Measurements from ENCODE around the gene HYDIN.

Gene HYDIN

DNA sequence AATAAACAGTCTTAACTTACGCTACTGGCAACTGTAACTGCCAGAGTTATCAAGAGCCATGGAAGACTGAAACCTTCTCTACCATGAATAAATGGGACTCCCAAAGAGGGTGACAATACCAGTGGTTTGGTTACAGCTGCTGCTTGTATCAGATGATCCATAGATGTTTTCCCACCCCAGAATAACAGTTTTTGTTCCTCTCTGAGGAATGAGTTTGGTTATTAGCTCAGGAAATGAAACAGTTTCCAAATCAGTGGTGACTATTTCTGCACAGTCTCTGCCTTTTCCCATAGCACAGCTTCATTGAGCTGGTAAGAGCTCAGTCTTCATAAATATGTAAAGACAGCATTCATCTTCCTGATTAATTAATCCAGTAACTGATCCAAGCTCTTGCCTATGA lies 14.0 kb upstream of the HYDIN start:
- Histone ChIP-seq H2AK5ac (ENCODE audit: low read length) (no peak overlapping the region), H3K27me3 (ENCODE audit: insufficient read depth, low read length) (no peaks in the 10 kb centered on the region), H3K27ac (ENCODE audit: low read depth, low read length) (no peak overlapping the region), H3K4me2 (ENCODE audit: low read length) (no peak overlapping the region), H4K91ac (ENCODE audit: low read depth, low read length) (no peak overlapping the region), H3K36me3 (ENCODE audit: control insufficient read depth in 1 of 2, insufficient read depth in 2 of 2, low read length in 2 of 2) (no peaks in the 10 kb centered on the region), H3K18ac (ENCODE audit: low read length) (no peak overlapping the region), H3K4me1 (ENCODE audit: control insufficient read depth in 1 of 2, insufficient read depth in 2 of 2, low read length in 2 of 2) (no peaks in the 10 kb centered on the region), H2BK5ac (ENCODE audit: low read depth, low read length, poor library complexity) (no peak overlapping the region), H3K4me3 (ENCODE audit: low read depth, low read length) (no peak overlapping the region), H2AFZ (ENCODE audit: insufficient read depth, low read length, poor library complexity) (no peak overlapping the region), H4K12ac (ENCODE audit: low read depth, low read length) (no peak overlapping the region), H3K9ac (ENCODE audit: low read length) (no peak overlapping the region), H2BK120ac (ENCODE audit: insufficient read depth, low read length, poor library complexity) (no peak overlapping the region), H3K79me1 (ENCODE audit: low read length) (no peaks in the 10 kb centered on the region), H3K9me3 (ENCODE audit: insufficient read depth, low read depth, low read length) (no peaks in the 10 kb centered on the region), H3K79me2 (ENCODE audit: control insufficient read depth, insufficient read depth, low read length, poor library complexity) (no peaks in the 10 kb centered on the region), H4K8ac (ENCODE audit: low read depth, low read length) (no peak overlapping the region), H2BK12ac (ENCODE audit: low read length) (no peak overlapping the region), H3K4ac (ENCODE audit: low read depth, low read length) (no peak overlapping the region), H3K23ac (ENCODE audit: low read length) (no peak overlapping the region), H3K14ac (ENCODE audit: low read length) (no peak overlapping the region)
- DNase-seq, result no peak
- no CpG with 5 or more reads among the region's 1 CpG for WGBS (ENCODE audit: extremely low coverage, insufficient coverage, insufficient read length)

DNA sequence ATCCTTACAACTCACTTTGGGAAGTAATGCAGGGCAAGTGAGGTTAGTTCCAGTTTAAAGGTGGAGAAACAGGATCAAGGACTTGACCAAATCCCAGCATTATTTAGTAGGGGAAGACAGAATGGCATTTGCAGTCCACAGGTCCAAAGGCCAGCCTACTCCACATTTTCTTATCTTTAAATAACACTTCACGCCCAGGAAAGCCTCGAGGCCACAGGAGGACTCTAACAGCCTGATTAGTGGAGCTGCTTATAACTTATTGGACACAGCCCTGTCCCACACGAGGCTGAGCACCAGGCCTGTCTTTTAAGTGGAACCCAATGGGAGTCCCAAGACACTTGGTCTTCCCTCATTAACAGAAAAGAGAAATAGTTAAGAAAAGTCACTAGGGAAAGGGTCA lies 12.1 kb upstream of the HYDIN start:
- Histone ChIP-seq H3K79me1 (ENCODE audit: low read length) (no peaks in the 10 kb centered on the region), H2BK5ac (ENCODE audit: low read depth, low read length, poor library complexity) (no peak overlapping the region)
- DNase-seq, result no peak

DNA sequence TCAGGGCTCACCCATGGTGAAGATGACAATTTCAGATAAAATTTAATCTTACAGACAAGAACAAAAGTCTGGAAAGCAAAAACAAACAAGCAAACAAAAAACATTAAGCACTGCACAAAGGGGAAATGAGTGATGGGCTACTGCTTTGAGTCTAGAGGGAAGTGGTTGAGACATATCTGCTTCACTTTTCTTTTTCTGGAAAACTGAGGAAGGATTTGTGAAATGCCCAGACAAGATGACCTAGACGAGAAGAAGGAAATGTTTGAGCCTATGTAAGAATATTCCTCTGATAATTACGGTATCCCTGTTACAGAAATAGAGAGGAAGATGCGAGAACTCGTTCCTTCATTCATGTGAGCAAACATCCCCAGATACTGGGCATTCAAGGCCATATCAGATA lies 11.5 kb upstream of the HYDIN start:
- H3K27me3 ChIP-seq (ENCODE audit: insufficient read depth, low read length), result no peaks in the 10 kb centered on the region
- H3K27ac ChIP-seq (ENCODE audit: low read depth, low read length), result no peak overlapping the region
- H3K4ac ChIP-seq (ENCODE audit: low read depth, low read length), result no peak overlapping the region
- H2BK5ac ChIP-seq (ENCODE audit: low read depth, low read length, poor library complexity), result no peak overlapping the region
- H3K9ac ChIP-seq (ENCODE audit: low read length), result no peak overlapping the region
- H3K4me3 ChIP-seq (ENCODE audit: low read depth, low read length), result no peak overlapping the region
- DNase-seq, result no peak
- no peaks in the 10 kb centered on the region for H3K36me3 ChIP-seq (ENCODE audit: control insufficient read depth in 1 of 2, insufficient read depth in 2 of 2, low read length in 2 of 2)
- no peaks in the 10 kb centered on the region for H3K79me2 ChIP-seq (ENCODE audit: control insufficient read depth, insufficient read depth, low read length, poor library complexity)
- H2AK5ac ChIP-seq (ENCODE audit: low read length), result no peak overlapping the region
- H2BK120ac ChIP-seq (ENCODE audit: insufficient read depth, low read length, poor library complexity), result no peak overlapping the region
- no peak overlapping the region for H2AFZ ChIP-seq (ENCODE audit: insufficient read depth, low read length, poor library complexity)
- H3K9me3 ChIP-seq (ENCODE audit: insufficient read depth, low read depth, low read length), result peaks cover 3% of the 10 kb centered on the region
- H3K79me1 ChIP-seq (ENCODE audit: low read length), result no peaks in the 10 kb centered on the region
- no peak overlapping the region for H2BK12ac ChIP-seq (ENCODE audit: low read length)
- H4K12ac ChIP-seq (ENCODE audit: low read depth, low read length), result no peak overlapping the region
- H4K8ac ChIP-seq (ENCODE audit: low read depth, low read length), result no peak overlapping the region
- no peak overlapping the region for H3K14ac ChIP-seq (ENCODE audit: low read length)
- no peak overlapping the region for H3K4me2 ChIP-seq (ENCODE audit: low read length)
- WGBS (ENCODE audit: extremely low coverage, insufficient coverage, insufficient read length), result no CpG with 5 or more reads among the region's 4 CpGs
- H3K18ac ChIP-seq (ENCODE audit: low read length), result no peak overlapping the region
- H3K4me1 ChIP-seq (ENCODE audit: control insufficient read depth in 1 of 2, insufficient read depth in 2 of 2, low read length in 2 of 2), result no peaks in the 10 kb centered on the region
- H3K23ac ChIP-seq (ENCODE audit: low read length), result no peak overlapping the region
- no peak overlapping the region for H4K91ac ChIP-seq (ENCODE audit: low read depth, low read length)

More for the DNA sequence above, 12.1 kb upstream of the HYDIN start:
- H3K79me2 ChIP-seq (ENCODE audit: control insufficient read depth, insufficient read depth, low read length, poor library complexity), result no peaks in the 10 kb centered on the region
- H2AFZ ChIP-seq (ENCODE audit: insufficient read depth, low read length, poor library complexity), result no peak overlapping the region
- no peak overlapping the region for H3K9ac ChIP-seq (ENCODE audit: low read length)
- no peak overlapping the region for H3K23ac ChIP-seq (ENCODE audit: low read length)
- no peak overlapping the region for H3K4me2 ChIP-seq (ENCODE audit: low read length)
- H3K9me3 ChIP-seq (ENCODE audit: insufficient read depth, low read depth, low read length), result no peaks in the 10 kb centered on the region
- no peak overlapping the region for H3K14ac ChIP-seq (ENCODE audit: low read length)
- WGBS (ENCODE audit: extremely low coverage, insufficient coverage, insufficient read length), result no CpG with 5 or more reads among the region's 3 CpGs
- no peak overlapping the region for H2BK12ac ChIP-seq (ENCODE audit: low read length)
- no peak overlapping the region for H4K91ac ChIP-seq (ENCODE audit: low read depth, low read length)
- no peak overlapping the region for H4K8ac ChIP-seq (ENCODE audit: low read depth, low read length)
- H3K4me1 ChIP-seq (ENCODE audit: control insufficient read depth in 1 of 2, insufficient read depth in 2 of 2, low read length in 2 of 2), result no peaks in the 10 kb centered on the region
- H2AK5ac ChIP-seq (ENCODE audit: low read length), result no peak overlapping the region
- no peak overlapping the region for H3K4me3 ChIP-seq (ENCODE audit: low read depth, low read length)
- no peak overlapping the region for H3K18ac ChIP-seq (ENCODE audit: low read length)
- H3K27me3 ChIP-seq (ENCODE audit: insufficient read depth, low read length), result no peaks in the 10 kb centered on the region
- H3K36me3 ChIP-seq (ENCODE audit: control insufficient read depth in 1 of 2, insufficient read depth in 2 of 2, low read length in 2 of 2), result no peaks in the 10 kb centered on the region
- H2BK120ac ChIP-seq (ENCODE audit: insufficient read depth, low read length, poor library complexity), result no peak overlapping the region
- H4K12ac ChIP-seq (ENCODE audit: low read depth, low read length), result no peak overlapping the region
- no peak overlapping the region for H3K27ac ChIP-seq (ENCODE audit: low read depth, low read length)
- H3K4ac ChIP-seq (ENCODE audit: low read depth, low read length), result no peak overlapping the region

DNA sequence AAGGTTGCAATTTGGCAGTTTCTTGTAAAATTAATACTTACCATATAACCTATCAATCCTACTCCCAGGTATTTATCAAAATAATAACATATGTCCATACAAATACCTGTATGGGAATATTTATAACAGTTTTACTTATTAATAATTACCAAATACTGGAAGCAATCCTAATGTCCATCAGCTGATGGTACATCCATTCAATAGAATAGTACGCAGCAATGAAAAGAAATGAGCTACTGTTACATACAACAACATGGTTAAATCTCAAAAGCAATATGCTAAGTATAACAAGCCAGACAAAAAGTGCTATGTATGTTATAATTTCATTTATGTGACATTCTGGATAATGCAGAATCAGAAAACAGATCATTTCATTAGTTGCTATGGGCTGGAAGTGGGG lies 1.2 kb downstream of the HYDIN start:
- Histone ChIP-seq H3K14ac (ENCODE audit: low read length) (no peak overlapping the region), H2AK5ac (ENCODE audit: low read length) (no peak overlapping the region), H3K36me3 (ENCODE audit: control insufficient read depth in 1 of 2, insufficient read depth in 2 of 2, low read length in 2 of 2) (no peaks in the 10 kb centered on the region), H3K18ac (ENCODE audit: low read length) (no peak overlapping the region), H3K79me1 (ENCODE audit: low read length) (no peaks in the 10 kb centered on the region), H3K9ac (ENCODE audit: low read length) (no peak overlapping the region), H3K9me3 (ENCODE audit: insufficient read depth, low read depth, low read length) (no peaks in the 10 kb centered on the region), H4K12ac (ENCODE audit: low read depth, low read length) (no peak overlapping the region), H2AFZ (ENCODE audit: insufficient read depth, low read length, poor library complexity) (no peak overlapping the region), H2BK12ac (ENCODE audit: low read length) (no peak overlapping the region), H3K23ac (ENCODE audit: low read length) (no peak overlapping the region), H3K4me1 (ENCODE audit: control insufficient read depth in 1 of 2, insufficient read depth in 2 of 2, low read length in 2 of 2) (no peaks in the 10 kb centered on the region), H3K27me3 (ENCODE audit: insufficient read depth, low read length) (no peaks in the 10 kb centered on the region), H2BK5ac (ENCODE audit: low read depth, low read length, poor library complexity) (no peak overlapping the region), H3K4me2 (ENCODE audit: low read length) (no peak overlapping the region), H3K4ac (ENCODE audit: low read depth, low read length) (no peak overlapping the region), H4K8ac (ENCODE audit: low read depth, low read length) (no peak overlapping the region), H3K4me3 (ENCODE audit: low read depth, low read length) (no peak overlapping the region), H3K27ac (ENCODE audit: low read depth, low read length) (no peak overlapping the region), H2BK120ac (ENCODE audit: insufficient read depth, low read length, poor library complexity) (no peak overlapping the region), H4K91ac (ENCODE audit: low read depth, low read length) (no peak overlapping the region), H3K79me2 (ENCODE audit: control insufficient read depth, insufficient read depth, low read length, poor library complexity) (no peaks in the 10 kb centered on the region)
- no CpG with 5 or more reads among the region's 1 CpG for WGBS (ENCODE audit: extremely low coverage, insufficient coverage, insufficient read length)
- no peak for DNase-seq
